Measurements from ENCODE around the gene NT5DC1. TPM values are rescaled to one million over a fixed set of nuclear protein-coding genes. Genes with fewer than 3 reads are reported as not detected.
"Not testable (repeated sequence)": the region's sequence is repeated elsewhere in the genome, so short reads cannot be mapped to it uniquely, and the experiment has no call there.

NT5DC1 gene
- total RNA-seq, 2 donors from 2014 or later, result 35.1 to 41.6 TPM

GRCh38 chr6:116078945-116079344 is 21.7 kb upstream of the NT5DC1 start:
- Mint-ChIP-seq H3K27ac (no peak overlapping the region), H3K9me3 (no peaks in the 10 kb centered on the region), H3K36me3 (no peaks in the 10 kb centered on the region)
- DNase-seq (ENCODE audit: low spot score in 2 of 2), result no peak
- no peak for ATAC-seq

DNA sequence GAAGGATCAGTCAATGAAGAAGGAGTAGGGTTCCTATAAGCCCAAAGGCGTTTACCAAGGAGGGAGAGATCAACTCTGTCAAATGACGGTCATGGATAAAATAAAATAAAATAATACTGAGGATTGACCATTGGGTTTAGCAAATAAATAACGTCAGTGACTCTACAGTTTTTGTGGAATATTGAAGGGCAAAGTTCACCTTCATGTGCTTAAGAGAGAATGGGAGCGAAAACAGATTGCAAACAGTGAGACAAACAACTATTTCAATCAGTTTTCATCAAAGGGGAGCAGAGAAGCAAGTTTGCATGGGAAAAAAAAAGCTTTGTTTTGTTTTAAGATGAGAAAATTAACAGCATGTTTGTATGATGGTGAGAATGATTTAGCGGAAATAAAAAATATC is 17.6 kb upstream of the NT5DC1 start:
- H3K36me3 Mint-ChIP-seq, result no peaks in the 10 kb centered on the region
- H3K9me3 Mint-ChIP-seq, result no peaks in the 10 kb centered on the region
- DNase-seq (ENCODE audit: low spot score in 2 of 2), result no peak
- no peak overlapping the region for H3K27ac Mint-ChIP-seq
- ATAC-seq, result no peak

DNA sequence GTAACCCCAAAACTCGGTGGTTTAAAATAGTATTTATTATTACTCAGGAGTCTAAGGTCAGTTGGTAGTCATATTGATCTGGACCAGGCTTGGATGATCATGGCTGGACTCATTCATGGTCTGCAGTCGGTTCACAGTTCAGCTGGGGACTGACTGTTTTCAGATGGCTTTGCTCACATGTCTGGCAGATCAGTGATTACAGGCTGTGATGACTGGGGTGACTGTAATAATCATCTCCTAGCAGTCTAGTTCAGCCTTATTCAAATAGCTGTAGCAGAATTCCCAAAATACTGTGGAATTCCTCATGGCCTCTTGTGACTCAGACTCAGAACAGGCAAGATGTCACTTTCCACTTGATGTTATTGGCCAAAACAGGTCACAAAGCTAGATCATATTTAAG is 16.4 kb upstream of the NT5DC1 start:
- Mint-ChIP-seq H3K27ac (no peak overlapping the region), H3K9me3 (no peaks in the 10 kb centered on the region), H3K36me3 (no peaks in the 10 kb centered on the region)
- DNase-seq (ENCODE audit: low spot score in 2 of 2), result no peak
- ATAC-seq, result no peak

DNA sequence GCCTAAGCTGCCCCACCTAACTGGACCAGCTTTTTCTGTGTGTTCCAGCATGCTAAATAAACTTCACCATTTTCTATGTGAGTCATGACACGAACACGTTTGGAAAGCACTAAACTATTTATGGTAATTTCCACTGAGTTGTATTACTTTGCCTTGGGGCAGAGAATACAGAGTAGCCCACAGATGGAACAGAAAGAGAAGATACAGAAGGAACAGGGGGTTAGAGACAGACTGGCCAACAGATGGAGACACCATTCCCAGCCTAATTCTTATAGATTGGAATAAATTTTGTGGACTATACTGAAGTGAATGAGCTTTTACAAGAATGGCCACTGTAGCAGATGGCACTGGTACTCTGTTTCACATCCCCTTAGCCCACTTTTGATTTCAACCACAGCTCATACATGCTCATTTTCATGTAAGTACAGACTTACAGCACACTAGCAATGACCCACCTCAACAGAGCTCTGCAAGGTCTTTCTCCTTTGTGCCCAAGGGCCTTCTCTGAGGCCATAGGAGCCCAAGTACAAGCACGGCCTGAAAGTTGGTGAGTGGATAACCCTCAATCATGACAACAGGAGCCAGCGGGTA is 13.1 kb upstream of the NT5DC1 start:
- H3K27ac Mint-ChIP-seq, result no peak overlapping the region
- ATAC-seq (no peak), DNase-seq (ENCODE audit: low spot score in 2 of 2) (no peak)
- no peaks in the 10 kb centered on the region for H3K9me3 Mint-ChIP-seq
- H3K36me3 Mint-ChIP-seq, result no peaks in the 10 kb centered on the region

- no peak for DNase-seq (ENCODE audit: low spot score in 2 of 2)
- no peak for ATAC-seq
- Mint-ChIP-seq H3K9me3 (no peaks in the 10 kb centered on the region), H3K27ac (no peak overlapping the region), H3K36me3 (no peaks in the 10 kb centered on the region)
These were observed 11.7 kb upstream of the NT5DC1 start for GRCh38 chr6:116088946-116089345.

- DNase-seq (ENCODE audit: low spot score in 2 of 2), result no peak
These were observed 10.4 kb upstream of the NT5DC1 start for GRCh38 chr6:116090251-116090650.

DNA sequence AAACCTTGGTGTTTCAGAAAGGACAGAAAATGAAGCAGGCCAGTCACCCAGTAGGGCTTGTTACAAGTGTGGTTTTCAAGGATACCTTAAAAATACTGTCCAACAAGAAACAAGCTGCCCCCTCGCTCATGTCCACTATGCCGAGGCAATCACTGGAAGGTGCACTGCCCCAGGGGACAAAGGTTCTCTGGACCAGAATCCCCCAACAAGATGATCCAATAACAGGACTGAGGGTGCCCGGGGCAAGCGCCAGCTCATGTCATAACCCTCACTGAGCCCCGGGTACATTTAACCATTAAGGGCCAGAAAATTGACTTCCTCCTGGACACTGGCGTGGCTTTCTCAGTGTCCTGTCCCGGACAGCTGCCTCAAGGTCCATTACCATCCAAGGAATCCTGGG is 6.6 kb upstream of the NT5DC1 start:
- ATAC-seq (no peak), DNase-seq (ENCODE audit: low spot score in 2 of 2) (no peak)
- peaks cover 0 to 15% of the 10 kb centered on the region in 2 donors for H3K36me3 Mint-ChIP-seq
- peaks cover 0 to 5% of the 10 kb centered on the region in 2 donors for H3K9me3 Mint-ChIP-seq
- no peak overlapping the region for H3K27ac Mint-ChIP-seq

More at GRCh38 chr6:116090251-116090650, 10.4 kb upstream of the NT5DC1 start:
- Mint-ChIP-seq H3K27ac (no peak overlapping the region), H3K36me3 (no peaks in the 10 kb centered on the region), H3K9me3 (no peaks in the 10 kb centered on the region)
- peak; percentile 28 to 57 for ATAC-seq

DNA sequence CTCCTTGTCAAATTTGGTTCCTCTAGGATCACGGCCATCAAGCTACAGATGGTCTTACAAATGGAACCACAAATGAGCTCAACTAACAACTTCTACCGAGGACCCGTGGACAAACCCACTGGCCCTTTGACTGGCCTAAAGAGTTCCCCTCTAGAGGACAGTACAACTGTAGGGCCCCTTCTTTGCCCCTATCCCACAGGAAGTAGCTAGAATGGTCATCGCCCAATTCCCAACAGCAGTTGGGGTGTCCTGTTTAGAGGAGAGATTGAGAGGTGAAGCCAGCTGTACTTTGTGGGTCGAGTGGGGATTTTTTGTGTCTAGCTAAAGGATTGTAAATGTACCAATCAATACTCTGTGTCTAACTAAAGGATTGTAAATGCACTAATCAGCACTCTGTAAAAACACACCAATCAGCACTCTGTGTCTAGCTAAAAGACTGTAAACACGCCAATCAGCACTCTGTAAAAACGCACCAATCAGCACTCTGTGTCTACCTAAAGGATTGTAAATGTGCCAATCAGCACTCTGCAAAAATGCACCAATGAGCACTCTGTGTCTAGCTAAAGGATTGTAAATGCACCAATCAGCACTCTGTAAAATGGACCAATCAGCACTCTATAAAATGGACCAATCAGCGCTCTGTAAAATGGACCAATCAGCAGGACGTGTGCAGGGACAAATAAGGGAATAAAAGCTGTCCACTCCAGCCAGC is 4.4 kb upstream of the NT5DC1 start:
- not testable (repeated sequence) for ATAC-seq; H3K9me3 Mint-ChIP-seq; DNase-seq (ENCODE audit: low spot score in 2 of 2); H3K27ac Mint-ChIP-seq
- peaks cover 0 to 15% of the 10 kb centered on the region in 2 donors for H3K36me3 Mint-ChIP-seq

- ATAC-seq (no peak), DNase-seq (ENCODE audit: low spot score in 2 of 2) (no peak)
- peaks cover 0 to 15% of the 10 kb centered on the region in 2 donors for H3K36me3 Mint-ChIP-seq
- H3K9me3 Mint-ChIP-seq, result peaks cover 0 to 5% of the 10 kb centered on the region in 2 donors
- H3K27ac Mint-ChIP-seq, result no peak overlapping the region
These were observed 3.5 kb upstream of the NT5DC1 start for GRCh38 chr6:116096979-116097816.

- DNase-seq (ENCODE audit: low spot score in 2 of 2) (no peak), ATAC-seq (no peak)
- Mint-ChIP-seq H3K36me3 (peaks cover 0 to 15% of the 10 kb centered on the region in 2 donors), H3K9me3 (peaks cover 0 to 5% of the 10 kb centered on the region in 2 donors), H3K27ac (no peak overlapping the region)
These were observed 1.6 kb upstream of the NT5DC1 start for GRCh38 chr6:116099036-116099435.

DNA sequence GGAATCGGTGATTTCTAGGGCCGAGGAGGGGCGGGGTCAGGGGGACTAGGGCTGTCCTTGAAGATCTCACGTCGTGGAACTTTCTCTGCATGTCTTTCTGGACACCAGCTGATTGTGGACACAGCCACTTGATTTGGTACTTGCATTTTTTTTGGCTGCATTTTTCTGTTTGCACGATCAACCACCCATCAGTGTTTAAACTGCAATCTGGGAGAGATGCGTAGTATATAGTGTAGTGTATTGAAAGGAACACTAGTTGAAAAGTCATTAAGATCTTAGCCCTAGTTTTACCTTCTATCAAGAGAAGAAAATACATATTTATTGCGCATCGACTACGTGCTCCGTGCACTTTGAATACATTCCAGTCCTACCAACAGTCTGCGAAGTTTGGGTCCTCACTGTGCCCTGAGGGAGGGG is 657 bp downstream of the NT5DC1 start:
- DNase-seq (ENCODE audit: low spot score in 2 of 2) (peak in 1 of 2 donors; percentile 68), ATAC-seq (peak in 1 of 2 donors; percentile 0)
- Mint-ChIP-seq H3K9me3 (no peaks in the 10 kb centered on the region), H3K27ac (peak overlapping the region; percentile 59 to 90), H3K36me3 (peaks cover 0 to 6% of the 10 kb centered on the region in 2 donors)

DNA sequence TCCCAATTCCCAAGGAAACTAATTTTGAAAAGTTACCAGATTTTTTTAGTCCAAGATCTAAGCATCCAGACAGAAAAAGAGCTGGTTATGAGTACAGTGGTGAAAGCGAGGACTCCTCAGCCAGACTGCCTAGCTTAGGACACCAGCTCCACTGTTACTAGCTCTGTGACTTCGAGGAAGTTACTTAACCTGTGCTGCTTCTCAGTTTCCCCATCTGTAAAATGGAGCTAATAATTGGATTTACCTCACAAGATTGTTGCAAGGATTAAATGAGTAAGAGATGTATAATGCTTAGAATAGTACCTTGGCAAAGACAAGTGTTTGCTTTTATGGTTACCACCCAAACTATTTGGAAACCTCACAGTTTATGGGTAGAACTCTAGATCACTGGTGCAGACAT is 1.1 kb downstream of the NT5DC1 start:
- DNase-seq (ENCODE audit: low spot score in 2 of 2) (no peak), ATAC-seq (no peak)
- Mint-ChIP-seq H3K9me3 (no peaks in the 10 kb centered on the region), H3K36me3 (peaks cover 0 to under 1% of the 10 kb centered on the region in 2 donors), H3K27ac (peak overlapping the region; percentile 59 to 90)

DNA sequence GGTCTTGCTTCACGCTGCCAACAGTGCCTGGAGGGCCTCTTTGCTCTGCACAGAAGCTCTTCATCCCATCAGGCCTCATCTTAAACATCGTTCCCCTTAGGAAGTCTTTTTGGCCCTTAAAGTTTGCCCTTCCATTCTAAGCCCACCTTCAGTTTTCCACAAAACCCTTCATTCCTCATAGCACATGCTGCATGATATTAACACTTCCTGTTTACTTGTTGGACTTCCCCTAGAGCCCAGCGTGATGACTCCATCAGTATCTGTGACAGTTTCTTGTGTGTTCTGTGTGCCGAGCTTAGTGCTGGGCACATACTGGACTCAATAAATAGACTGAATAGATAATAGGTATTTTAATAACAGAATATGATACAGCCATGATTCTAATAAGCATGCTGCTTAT is 2.2 kb downstream of the NT5DC1 start:
- Mint-ChIP-seq H3K9me3 (no peaks in the 10 kb centered on the region), H3K36me3 (no peaks in the 10 kb centered on the region), H3K27ac (peak overlapping the region in 1 of 2 donors; percentile 90)
- ATAC-seq (no peak), DNase-seq (ENCODE audit: low spot score in 2 of 2) (no peak)

- DNase-seq (ENCODE audit: low spot score in 2 of 2), result no peak
- Mint-ChIP-seq H3K27ac (no peak overlapping the region), H3K36me3 (peaks cover 0 to 7% of the 10 kb centered on the region in 2 donors), H3K9me3 (no peaks in the 10 kb centered on the region)
- ATAC-seq, result no peak
These were observed 4.0 kb downstream of the NT5DC1 start for GRCh38 chr6:116104636-116105035.

DNA sequence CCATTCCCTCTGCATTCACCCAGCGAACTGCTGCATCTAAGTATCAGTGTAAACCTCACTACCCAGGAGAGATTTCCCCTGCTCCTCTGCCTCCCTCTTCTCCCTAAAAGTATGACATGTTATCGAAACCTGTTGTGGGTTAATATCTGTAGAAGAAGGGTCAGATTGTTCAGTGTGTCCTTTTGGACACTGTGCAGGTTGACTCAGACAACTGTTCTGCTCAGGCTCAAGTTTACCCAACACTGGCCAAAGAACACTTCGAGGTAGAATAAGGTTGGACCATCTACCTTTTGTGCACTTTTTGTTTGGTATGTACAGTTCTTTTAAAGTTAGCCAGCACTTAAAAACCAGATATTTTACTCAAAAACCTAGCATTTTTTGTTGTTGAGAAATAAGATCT is 4.6 kb downstream of the NT5DC1 start:
- ATAC-seq, result no peak
- no peaks in the 10 kb centered on the region for H3K9me3 Mint-ChIP-seq

DNA sequence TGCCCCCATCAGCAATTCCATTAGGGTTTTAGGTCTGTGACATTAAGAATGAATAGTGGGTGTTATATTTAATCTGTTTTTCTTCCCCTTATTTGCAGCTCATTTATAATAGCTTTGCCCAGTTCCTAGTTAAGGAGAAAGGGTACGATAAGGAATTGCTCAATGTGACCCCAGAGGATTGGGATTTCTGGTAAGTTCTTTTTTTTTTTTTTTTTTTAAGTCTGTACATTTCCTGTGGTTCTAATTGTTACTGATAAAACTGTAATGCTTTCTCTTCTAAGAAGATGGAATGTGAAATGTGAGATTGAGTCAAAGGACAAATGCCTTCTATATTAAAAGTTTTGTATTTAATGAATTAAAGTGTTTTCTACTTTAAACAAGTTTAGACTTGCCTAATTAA is 5.5 kb downstream of the NT5DC1 start:
- DNase-seq (ENCODE audit: low spot score in 2 of 2), result no peak
- H3K9me3 Mint-ChIP-seq, result no peaks in the 10 kb centered on the region
- ATAC-seq, result no peak
- peaks cover 3 to 13% of the 10 kb centered on the region in 2 donors for H3K36me3 Mint-ChIP-seq
- no peak overlapping the region for H3K27ac Mint-ChIP-seq

More for the DNA sequence above, 4.6 kb downstream of the NT5DC1 start:
- peaks cover 0 to 8% of the 10 kb centered on the region in 2 donors for H3K36me3 Mint-ChIP-seq
- no peak overlapping the region for H3K27ac Mint-ChIP-seq
- no peak for DNase-seq (ENCODE audit: low spot score in 2 of 2)

DNA sequence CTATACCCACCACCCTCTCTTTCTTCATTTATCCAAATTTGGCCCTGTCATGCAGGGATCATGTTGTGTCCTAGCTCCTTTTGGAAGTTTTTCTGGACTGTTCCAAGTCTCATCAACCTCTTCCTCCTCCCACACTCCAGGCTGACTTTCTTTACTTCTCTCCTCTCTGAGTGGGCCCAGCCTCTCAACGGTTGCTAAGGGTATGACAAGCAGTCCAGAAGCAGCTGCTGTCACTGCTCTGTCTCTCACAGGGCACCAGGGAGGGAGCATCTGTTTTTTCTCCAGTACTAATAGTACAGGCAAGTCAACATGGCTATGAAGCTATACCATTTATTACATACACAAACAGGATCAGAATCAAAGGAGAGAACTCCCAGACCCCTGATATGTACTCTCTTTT is 8.2 kb downstream of the NT5DC1 start:
- DNase-seq (ENCODE audit: low spot score in 2 of 2) (no peak), ATAC-seq (no peak)
- Mint-ChIP-seq H3K9me3 (no peaks in the 10 kb centered on the region), H3K36me3 (peaks cover 13 to 20% of the 10 kb centered on the region in 2 donors), H3K27ac (peak overlapping the region in 1 of 2 donors; percentile 12)
